HCT116 (cell line): Measurements from ENCODE around the gene STARD3.

Experiments
- CTCF ChIP-seq, 3 experiments: fragments of 200-600 bp in 1 of 3; sonication (generic) in 1 of 3; IDR thresholded peaks in 2 of 3; conservative IDR thresholded peaks in 1 of 3; 2 replicates each; pipeline ENCODE4 v1.5.1; 2012 to 2017; ENCODE audit warnings: low read depth in 2 of 3, low read length in 2 of 3, antibody characterized with exemption in 1 of 3, borderline replicate concordance in 1 of 3, control low read depth in 1 of 3, mild to moderate bottlenecking in 1 of 3, mixed read lengths in 1 of 3, mixed run types in 1 of 3, moderate library complexity in 1 of 3; ENCODE audit not compliant: insufficient read depth in 1 of 3
- EGR1 ChIP-seq: IDR thresholded peaks from 2 replicates; pipeline ENCODE4 v1.6.1; 2012; ENCODE audit warnings: low read depth
- EZH2 ChIP-seq: fragments of 200-600 bp; sonication (generic); IDR thresholded peaks from 2 replicates; pipeline ENCODE4 v1.6.1; 2017; ENCODE audit warnings: antibody characterized with exemption, mixed run types
- JUND ChIP-seq: IDR thresholded peaks from 2 replicates; pipeline ENCODE4 v1.6.1; 2012
- POLR2A ChIP-seq: IDR thresholded peaks from 2 replicates; pipeline ENCODE4 v1.7.0; 2011; ENCODE audit warnings: borderline replicate concordance; ENCODE audit not compliant: insufficient read depth, insufficient read length; ENCODE audit errors: extremely low read depth
- POLR2AphosphoS5 ChIP-seq: IDR thresholded peaks from 2 replicates; pipeline ENCODE4 v1.6.1; 2011; ENCODE audit warnings: mild to moderate bottlenecking, low read depth, low read length, moderate library complexity
- SRF ChIP-seq: IDR thresholded peaks from 2 replicates; pipeline ENCODE4 v1.6.1; 2012; ENCODE audit warnings: low read depth
- ZBTB33 ChIP-seq: IDR thresholded peaks from 2 replicates; pipeline ENCODE4 v1.6.1; 2011; ENCODE audit warnings: mild to moderate bottlenecking, low read length, moderate library complexity; ENCODE audit not compliant: insufficient replicate concordance; ENCODE audit errors: extremely low read depth
- ZNF274 ChIP-seq: fragments of 200-500 bp; sonication (Bioruptor generic); IDR thresholded peaks from 2 replicates; pipeline ENCODE4 v1.6.1; 2014; ENCODE audit warnings: mild to moderate bottlenecking, low read depth, low read length, inconsistent platforms

- TF ChIP-seq CTCF (IDR thresholded peaks at IDR 0.05 in 2 of 3, conservative IDR thresholded peaks at IDR 0.05 in 1 of 3; ENCODE audit: borderline replicate concordance in 1 of 3, insufficient read depth in 1 of 3, low read depth in 2 of 3, low read length in 2 of 3) (no peak), SRF (no peak), EGR1 (no peak; the same call in none of the 2 replicates), EZH2 (no peak), ZBTB33 (no peak), JUND (no peak), ZNF274 (no peak), POLR2A (no peak), POLR2AphosphoS5 (peak; percentile 85)
Measured at GRCh38 chr17:39636927-39637736, at the start of gene STARD3.
